IMR-90 (cell line): ENCODE results near the gene NPFFR2. TPM values are rescaled to one million over a fixed set of nuclear protein-coding genes. Genes with fewer than 3 reads are reported as not detected.

Experiments
- ATAC-seq: fragments of 200-7000 bp; cut with Tn5 transposase; 2 replicates; pipeline ENCODE4 v1.9.1; 2020; ENCODE audit warnings: low read depth, mild to moderate bottlenecking, moderate library complexity
- BruUV-seq: library from RNA; stranded (reverse); fragments of 400-500 nt; replicated peaks from 2 replicates; lab custom pipeline; 2021; lab: Mats Ljungman, UMichigan
- CTCF ChIA-PET: fragments of 300-600 bp; formaldehyde crosslinking; extraction: SDS; loops from one replicate; lab custom pipeline; 2021; ENCODE audit warnings: antibody characterized with exemption; lab: Yijun Ruan, JAX
- POLR2A ChIA-PET: fragments of 300-600 bp; sonication (Branson Sonifier 250); formaldehyde crosslinking; loops from one replicate; lab custom pipeline; 2022; ENCODE audit warnings: antibody characterized with exemption; ENCODE audit not compliant: unreplicated experiment; lab: Charles Lee
- DNase-seq: peaks from one replicate; pipeline ENCODE4 v3.0.0; 2013
- H2AFZ ChIP-seq: replicated peaks from 2 replicates; pipeline ENCODE3; 2013; ENCODE audit warnings: low read length, mild to moderate bottlenecking; ENCODE audit not compliant: poor library complexity
- H2AK5ac ChIP-seq: 2 replicates; pipeline ENCODE4 v1.6.1; 2013; ENCODE audit warnings: low read depth, low read length, inconsistent platforms
- H2AK9ac ChIP-seq: replicated peaks from 2 replicates; pipeline ENCODE3; 2013; ENCODE audit warnings: mild to moderate bottlenecking, low read depth, low read length, moderate library complexity; ENCODE audit not compliant: poor library complexity
- H2BK120ac ChIP-seq: 2 replicates; pipeline ENCODE4 v1.6.1; 2013; ENCODE audit warnings: low read depth, low read length, inconsistent platforms
- H2BK15ac ChIP-seq: 3 replicates; pipeline ENCODE4 v1.6.1; 2013; ENCODE audit warnings: low read depth, low read length, inconsistent platforms
- H2BK20ac ChIP-seq: 2 replicates; pipeline ENCODE4 v1.6.1; 2013; ENCODE audit warnings: low read depth, mild to moderate bottlenecking, inconsistent platforms, low read length, moderate library complexity
- H2BK5ac ChIP-seq: 2 replicates; pipeline ENCODE4 v1.6.1; 2013; ENCODE audit warnings: mild to moderate bottlenecking, low read depth, low read length, inconsistent platforms; ENCODE audit not compliant: poor library complexity, severe bottlenecking
- H3K14ac ChIP-seq: replicated peaks from 2 replicates; pipeline ENCODE4 v1.6.1; 2013; ENCODE audit warnings: low read depth, low read length, inconsistent platforms
- H3K18ac ChIP-seq: 2 replicates; pipeline ENCODE4 v1.6.1; 2013; ENCODE audit warnings: low read depth, low read length, control low read depth
- H3K23ac ChIP-seq: 2 replicates; pipeline ENCODE4 v1.6.1; 2013; ENCODE audit warnings: low read depth, low read length, inconsistent platforms
- H3K27ac ChIP-seq: 2 replicates; pipeline ENCODE4 v1.5.1; 2013; ENCODE audit warnings: mild to moderate bottlenecking, control low read depth, low read length; ENCODE audit not compliant: insufficient read depth
- H3K27me3 ChIP-seq: 2 replicates; pipeline ENCODE4 v1.6.1; 2013; ENCODE audit warnings: low read length; ENCODE audit not compliant: control insufficient read depth, insufficient read depth
- H3K36me3 ChIP-seq: 2 replicates; pipeline ENCODE4 v1.6.1; 2013; ENCODE audit warnings: low read length, mixed read lengths; ENCODE audit not compliant: control insufficient read depth, insufficient read depth
- H3K4ac ChIP-seq: 2 replicates; pipeline ENCODE4 v1.6.1; 2013; ENCODE audit warnings: low read depth, low read length, inconsistent platforms
- H3K4me1 ChIP-seq: 2 replicates; pipeline ENCODE4 v1.6.1; 2013; ENCODE audit warnings: low read length, mixed read lengths; ENCODE audit not compliant: control insufficient read depth, insufficient read depth
- H3K4me2 ChIP-seq: 2 replicates; pipeline ENCODE4 v1.6.1; 2013; ENCODE audit warnings: low read depth, mild to moderate bottlenecking, control low read depth, low read length, moderate library complexity
- H3K4me3 ChIP-seq: 2 replicates; pipeline ENCODE4 v1.5.1; 2013; ENCODE audit warnings: low read depth, mild to moderate bottlenecking, control low read depth, low read length, moderate library complexity; ENCODE audit not compliant: insufficient read depth
- H3K56ac ChIP-seq: 2 replicates; pipeline ENCODE4 v1.6.1; 2013; ENCODE audit warnings: low read length, inconsistent platforms; ENCODE audit not compliant: insufficient read depth; ENCODE audit errors: extremely low read depth
- H3K79me1 ChIP-seq, 2 experiments: 2 replicates each; pipeline ENCODE4 v1.6.1; 2013; ENCODE audit warnings: low read length in 2 of 2, inconsistent platforms in 1 of 2, low read depth in 1 of 2
- H3K9ac ChIP-seq: 2 replicates; pipeline ENCODE4 v1.6.1; 2013; ENCODE audit warnings: low read depth, low read length, control low read depth
- H3K9me1 ChIP-seq: 2 replicates; pipeline ENCODE4 v1.6.1; 2013; ENCODE audit warnings: low read length, inconsistent platforms; ENCODE audit not compliant: insufficient read depth
- H3K9me3 ChIP-seq: 2 replicates; pipeline ENCODE4 v1.6.1; 2013; ENCODE audit warnings: low read length; ENCODE audit not compliant: control insufficient read depth, insufficient read depth
- H4K20me1 ChIP-seq: 2 replicates; pipeline ENCODE4 v1.6.1; 2013; ENCODE audit warnings: low read length, inconsistent platforms; ENCODE audit not compliant: insufficient read depth
- H4K5ac ChIP-seq: 2 replicates; pipeline ENCODE4 v1.6.1; 2013; ENCODE audit warnings: mild to moderate bottlenecking, low read depth, low read length, control low read depth
- H4K8ac ChIP-seq, 2 experiments: 2 replicates each; pipeline ENCODE4 v1.6.1; 2013; ENCODE audit warnings: low read depth in 2 of 2, low read length in 2 of 2, control low read depth in 1 of 2, inconsistent platforms in 1 of 2
- H4K91ac ChIP-seq: 2 replicates; pipeline ENCODE4 v1.6.1; 2013; ENCODE audit warnings: low read depth, low read length, inconsistent platforms; ENCODE audit not compliant: insufficient read depth
- CTCF ChIP-seq: conservative IDR thresholded peaks from 2 replicates; pipeline ENCODE4 v1.5.1; 2012; ENCODE audit warnings: mild to moderate bottlenecking, low read depth, low read length, improper control_type of control experiment
- MXI1 ChIP-seq: IDR thresholded peaks from 2 replicates; pipeline ENCODE4 v1.6.1; 2012; ENCODE audit warnings: low read depth, mild to moderate bottlenecking, low read length, moderate library complexity, borderline replicate concordance
- RCOR1 ChIP-seq: IDR thresholded peaks from 2 replicates; pipeline ENCODE4 v1.6.1; 2012; ENCODE audit warnings: mild to moderate bottlenecking, low read length, improper control_type of control experiment; ENCODE audit not compliant: insufficient replicate concordance
- WGBS, 2 experiments: methylation state at CpG; one replicate each; pipeline versions ENCODE4 v1.1.5 to v1.1.7; 2013; ENCODE audit warnings: missing lambda C conversion rate in 2 of 2; ENCODE audit not compliant: insufficient read length in 1 of 2; ENCODE audit errors: extremely low coverage in 2 of 2; 5-methylcytosine and 5-hydroxymethylcytosine counted together
- dilution Hi-C: fragments of 300-500 bp; cut with HindIII; formaldehyde crosslinking; loops from one replicate; pipeline ENCODE4 v1.14.3; 2018; ENCODE audit warnings: low sequenced_read_pairs; ENCODE audit not compliant: unreplicated experiment
- in situ Hi-C: fragments of 300-500 bp; cut with MboI; formaldehyde crosslinking; loops from 3 replicates; pipeline ENCODE4 v1.14.3; 2019; ENCODE audit warnings: low sequenced_read_pairs, inconsistent platforms, mixed read lengths
- intact Hi-C: fragments of 100-400 bp; cut with micrococcal nuclease; formaldehyde crosslinking; loops from 2 replicates; pipeline ENCODE4 v1.10.0; 2022
- polyA plus RNA-seq, 3 experiments: library from polyadenylated mRNA; depleted of rRNA; stranded (reverse); fragments of >200 nt; gene quantifications; 2 replicates each; pipeline ENCODE4 v1.2.3, GENCODE V29; 2012; ENCODE audit warnings: low replicate concordance in 1 of 3
- total RNA-seq: library from RNA; depleted of rRNA; stranded (reverse); fragments of >200 nt; gene quantifications from 2 replicates; pipeline ENCODE4 v1.2.3, GENCODE V29; 2012; rRNA removed
- TF ChIP-seq, protein P1 (sequence below): fragments of 150-350 bp; IDR thresholded peaks from 2 replicates; pipeline ENCODE4 v1.6.1; 2016; ENCODE audit warnings: low read depth, mild to moderate bottlenecking, low read length, moderate library complexity, borderline replicate concordance

The NPFFR2 gene
- total and polyA plus RNA-seq, 2 of the 4 experiments (the other 2 are of a cell fraction): not detected

- no peak for ATAC-seq
- intact Hi-C loops: no loop called here
- POLR2A ChIA-PET: no interaction called here
These were observed 162.7 kb downstream of the NPFFR2 start for GRCh38 chr4:72194453-72194852.

More at GRCh38 chr4:72194453-72194852, 162.7 kb downstream of the NPFFR2 start:
- TF ChIP-seq CTCF (no peak), RCOR1 (no peak), MXI1 (no peak)
- TF ChIP-seq, protein P1, sequence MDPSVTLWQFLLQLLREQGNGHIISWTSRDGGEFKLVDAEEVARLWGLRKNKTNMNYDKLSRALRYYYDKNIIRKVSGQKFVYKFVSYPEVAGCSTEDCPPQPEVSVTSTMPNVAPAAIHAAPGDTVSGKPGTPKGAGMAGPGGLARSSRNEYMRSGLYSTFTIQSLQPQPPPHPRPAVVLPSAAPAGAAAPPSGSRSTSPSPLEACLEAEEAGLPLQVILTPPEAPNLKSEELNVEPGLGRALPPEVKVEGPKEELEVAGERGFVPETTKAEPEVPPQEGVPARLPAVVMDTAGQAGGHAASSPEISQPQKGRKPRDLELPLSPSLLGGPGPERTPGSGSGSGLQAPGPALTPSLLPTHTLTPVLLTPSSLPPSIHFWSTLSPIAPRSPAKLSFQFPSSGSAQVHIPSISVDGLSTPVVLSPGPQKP: no peak
- Histone ChIP-seq H2AFZ (no peak overlapping the region), H4K5ac (no peak overlapping the region), H3K14ac (no peak overlapping the region), H3K4me3 (no peak overlapping the region), H3K9me3 (no peaks in the 10 kb centered on the region), H2AK5ac (no peak overlapping the region), H3K4ac (no peak overlapping the region), H3K56ac (no peak overlapping the region), H3K4me1 (no peaks in the 10 kb centered on the region), H3K79me1 (no peaks in the 10 kb centered on the region), H3K18ac (no peak overlapping the region), H2BK120ac (no peak overlapping the region), H2BK5ac (no peak overlapping the region), H3K27me3 (no peaks in the 10 kb centered on the region), H2BK20ac (no peak overlapping the region), H2BK15ac (no peak overlapping the region), H3K4me2 (no peak overlapping the region), H4K20me1 (no peaks in the 10 kb centered on the region), H3K9me1 (no peaks in the 10 kb centered on the region), H4K91ac (no peak overlapping the region), H3K36me3 (no peaks in the 10 kb centered on the region), H3K23ac (no peak overlapping the region), H3K27ac (no peak overlapping the region), H3K9ac (no peak overlapping the region), H2AK9ac (no peak overlapping the region), H4K8ac (no peak overlapping the region)
- dilution Hi-C loops: no loop called here
- in situ Hi-C loops: no loop called here
- CTCF ChIA-PET: no interaction called here
- DNase-seq: no peak
- WGBS, 2 experiments: no CpG with 5 or more reads among the region's 1 CpG
- no TSS peak for BruUV-seq

Other genes starting within 250 kb of the NPFFR2 start
- gene GC, start 247.9 kb upstream of the NPFFR2 start, total RNA-seq: not detected in 2 replicates
- gene GC, start 247.9 kb upstream of the NPFFR2 start, polyA plus RNA-seq (2012; rRNA removed): not detected in 2 replicates